RKO (cell line): Measurements from ENCODE around the gene PER1.

Experiments used
- DNase-seq: peaks from one replicate; pipeline ENCODE4 v3.0.0-alpha.2; 2016; ENCODE audit warnings: low spot score

PER1 gene

DNA sequence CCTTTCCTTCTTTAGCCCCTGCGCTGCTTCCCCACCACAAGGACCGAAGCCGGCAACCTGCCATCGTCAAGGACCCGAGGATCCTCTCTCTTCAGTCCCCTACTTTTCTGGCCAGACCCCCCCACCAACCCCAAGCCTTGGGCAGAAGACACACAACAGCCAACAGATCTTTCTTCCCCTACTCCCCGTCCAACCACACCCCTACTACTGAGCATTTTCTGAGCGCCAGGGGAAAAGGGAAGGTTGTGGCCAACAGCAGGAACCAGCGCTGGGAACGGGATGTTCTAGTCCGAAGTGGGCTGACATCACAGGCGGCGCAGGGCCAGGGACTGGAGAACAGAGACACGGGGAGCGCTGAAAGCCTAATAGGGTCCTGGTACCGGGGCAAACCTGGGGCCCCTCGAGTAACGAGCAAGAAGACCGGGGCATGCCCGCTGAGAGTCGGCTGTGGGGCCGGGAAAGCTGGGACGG, 528 bp downstream of the PER1 start:
- DNase-seq = peak; percentile 64

DNA sequence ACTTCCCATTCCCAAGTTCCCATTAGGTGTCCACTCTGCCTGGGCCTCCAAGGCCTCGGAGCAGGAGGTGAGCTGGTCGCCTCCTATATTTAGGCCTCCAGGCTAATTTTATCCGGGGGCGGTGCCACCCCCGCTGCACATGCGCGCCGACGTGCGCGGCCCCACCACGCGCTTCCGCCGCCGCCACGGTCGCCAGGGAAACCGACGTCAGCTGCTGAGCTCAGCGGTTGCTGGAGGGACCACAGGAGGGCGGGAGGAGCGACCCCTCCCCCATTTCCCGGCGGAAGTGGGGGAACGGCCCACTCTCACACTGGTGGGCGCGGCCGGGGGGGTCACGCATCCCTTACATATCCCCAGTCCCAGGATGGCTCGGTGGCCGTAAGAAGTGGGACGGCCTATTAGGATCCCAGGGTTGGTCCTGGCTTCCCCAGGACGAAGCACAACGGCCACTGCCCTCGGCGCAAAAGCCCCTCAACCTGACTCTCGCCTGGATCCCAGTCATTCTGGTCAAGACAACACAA, 1.0 kb downstream of the PER1 start:
- peak; percentile 82 for DNase-seq

DNA sequence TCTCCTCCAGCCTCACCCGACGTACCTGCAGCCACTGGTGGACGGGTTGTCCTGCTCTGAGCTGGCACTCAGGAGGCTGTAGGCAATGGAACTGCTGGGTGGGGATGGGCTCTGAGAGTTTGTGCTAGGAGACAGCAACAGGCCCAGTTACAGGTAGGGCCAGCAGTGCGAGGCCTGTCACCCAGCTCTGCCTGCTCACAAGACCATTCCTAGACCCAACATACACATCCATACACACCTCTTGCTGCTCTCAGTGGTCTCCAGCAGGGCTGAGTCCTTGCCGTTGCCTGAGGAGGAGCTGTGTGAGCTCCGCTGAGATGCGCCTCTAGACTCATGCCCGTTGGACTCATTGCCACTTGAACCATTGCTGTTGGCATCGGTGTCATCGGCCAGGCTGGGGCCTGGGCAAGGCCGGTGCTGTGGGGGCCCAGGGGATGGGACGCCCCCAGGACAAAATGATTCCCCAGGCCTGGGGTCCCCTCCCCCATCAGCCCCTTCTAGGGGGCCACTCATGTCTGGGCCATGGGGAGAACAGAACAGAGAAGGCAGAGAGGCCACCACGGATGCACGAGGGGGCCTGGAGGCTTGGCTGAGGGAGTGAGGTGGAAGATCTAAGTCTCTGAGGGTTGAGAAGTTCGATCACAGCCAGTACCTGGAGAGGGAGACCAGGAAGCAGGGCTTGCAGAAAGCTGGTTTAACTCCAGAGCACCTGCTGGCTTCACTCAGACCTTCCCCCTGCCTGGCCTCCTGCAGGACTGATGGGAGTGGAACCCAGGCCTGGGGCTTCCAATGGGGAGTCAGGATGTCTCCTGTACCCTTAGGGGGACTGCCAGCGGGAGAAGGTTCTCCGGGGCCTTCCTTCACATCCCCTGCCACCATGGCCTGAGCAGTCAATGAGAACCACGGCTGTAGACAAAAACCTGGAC, 1.7 kb downstream of the PER1 start:
- no peak for DNase-seq

DNA sequence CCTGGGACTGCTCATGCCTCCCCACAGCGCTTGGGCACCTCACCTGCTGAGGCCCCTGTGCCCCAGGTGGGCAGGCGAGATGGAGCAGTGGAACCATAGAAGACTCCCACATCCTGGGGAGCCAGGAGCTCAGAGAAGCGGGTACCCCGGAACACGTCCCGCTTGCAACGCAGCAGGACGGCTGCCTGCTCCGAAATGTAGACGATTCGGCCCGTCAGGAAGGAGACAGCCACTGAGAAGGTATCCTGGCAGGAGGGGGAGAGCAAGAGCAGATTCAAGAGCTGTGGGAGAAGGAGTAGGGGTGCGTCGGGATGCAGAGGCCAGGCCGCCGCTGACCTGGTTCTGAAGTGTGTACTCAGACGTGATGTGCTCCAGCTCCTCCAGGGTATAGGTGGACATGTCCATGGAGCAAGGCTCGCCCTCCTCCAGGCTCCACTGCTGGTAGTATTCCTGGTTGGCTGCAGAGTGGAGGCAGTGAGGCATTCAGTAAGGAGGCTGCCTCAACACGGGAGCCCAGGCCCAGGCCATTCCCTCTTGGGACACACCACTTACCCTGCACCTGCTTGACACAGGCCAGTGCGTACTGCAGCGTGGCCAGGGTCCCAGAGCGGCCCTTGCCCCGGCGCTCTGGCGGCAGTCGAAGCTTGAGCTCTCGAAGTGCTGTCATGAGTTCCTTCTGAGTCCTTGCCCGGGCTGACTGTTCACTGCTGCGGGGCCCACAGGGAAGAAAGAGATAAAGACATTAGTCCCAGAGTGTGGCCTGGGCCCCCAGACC, 2.6 kb downstream of the PER1 start:
- no peak for DNase-seq

DNA sequence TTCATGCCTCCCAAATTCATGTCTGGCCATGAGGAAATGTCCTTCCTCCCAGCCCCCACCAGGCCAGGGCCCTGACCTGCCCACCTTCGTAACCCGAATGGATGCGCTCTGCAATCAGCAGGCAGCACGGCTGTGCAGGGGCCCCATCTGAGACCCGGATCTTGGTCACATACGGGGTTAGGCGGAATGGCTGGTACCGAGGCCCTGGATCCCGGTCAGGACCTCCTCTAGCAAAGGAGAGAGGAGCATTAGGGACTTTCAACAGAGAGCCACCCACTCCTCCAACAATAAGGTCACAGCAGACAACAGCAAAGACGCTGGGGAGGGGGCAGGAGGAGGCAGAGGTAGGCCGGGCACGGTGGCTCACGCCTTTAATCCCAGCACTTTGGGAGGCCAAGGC, 3.6 kb downstream of the PER1 start:
- DNase-seq = no peak

DNA sequence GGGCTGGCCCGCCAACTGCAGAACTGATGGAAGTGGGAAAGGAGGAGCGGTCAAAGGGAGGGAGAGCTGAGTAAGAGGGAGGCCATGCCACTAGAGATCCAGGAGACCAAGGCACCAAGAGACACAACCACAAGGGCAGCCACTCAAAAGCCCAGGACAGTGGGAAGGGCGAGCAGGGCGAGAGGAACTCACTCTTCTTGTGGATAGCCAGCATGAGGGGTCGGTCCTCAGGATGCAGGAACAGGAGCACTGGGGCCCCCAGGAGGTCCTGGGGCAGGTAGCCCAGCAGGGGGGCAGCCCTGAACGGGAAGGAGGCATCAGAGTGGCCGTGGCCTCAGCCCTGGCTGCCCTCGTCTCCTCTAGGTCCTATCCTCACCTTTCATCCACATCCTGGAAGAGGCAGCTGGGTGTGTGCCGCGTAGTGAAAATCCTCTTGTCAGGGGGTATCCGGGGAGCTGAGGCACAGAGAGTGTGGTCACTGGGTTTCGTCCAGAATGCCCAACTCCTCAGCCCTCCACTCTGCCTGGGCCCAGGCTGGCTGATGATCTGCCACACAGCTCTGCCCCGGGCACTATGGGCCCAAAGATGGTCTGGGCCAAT, 4.3 kb downstream of the PER1 start:
- DNase-seq = no peak

DNA sequence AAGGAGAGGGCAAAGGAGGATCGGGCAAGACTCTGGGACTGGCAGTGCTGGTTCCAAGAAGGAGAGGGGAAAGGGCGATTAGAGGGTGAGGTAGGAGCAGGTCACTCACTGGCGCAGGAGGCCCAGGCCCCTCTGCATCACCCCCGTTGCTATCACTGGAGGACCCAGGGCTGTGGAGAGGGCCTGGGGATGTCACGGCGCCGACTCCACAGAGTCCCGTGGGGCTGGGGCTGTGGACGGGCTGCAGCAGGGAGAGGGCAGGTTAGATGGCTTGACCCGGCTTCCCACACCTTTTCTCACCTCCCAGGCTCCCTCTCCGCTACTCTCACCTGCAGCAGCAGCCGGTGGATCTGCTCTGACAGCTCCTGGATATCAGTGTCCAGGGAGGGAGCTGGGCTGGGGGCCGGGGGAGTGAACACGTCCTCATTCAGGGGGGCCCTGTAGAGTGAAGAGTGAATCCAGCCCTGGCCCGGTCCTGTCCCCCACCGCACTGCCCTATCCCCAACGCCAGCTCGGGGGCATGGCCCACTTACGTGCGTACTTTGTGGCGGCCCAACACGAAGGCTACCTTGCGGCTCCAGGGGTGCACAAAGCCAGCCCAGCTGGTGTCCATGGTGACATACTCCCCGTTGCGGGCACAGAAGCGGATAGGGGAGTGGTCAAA, 4.9 kb downstream of the PER1 start:
- no peak for DNase-seq

DNA sequence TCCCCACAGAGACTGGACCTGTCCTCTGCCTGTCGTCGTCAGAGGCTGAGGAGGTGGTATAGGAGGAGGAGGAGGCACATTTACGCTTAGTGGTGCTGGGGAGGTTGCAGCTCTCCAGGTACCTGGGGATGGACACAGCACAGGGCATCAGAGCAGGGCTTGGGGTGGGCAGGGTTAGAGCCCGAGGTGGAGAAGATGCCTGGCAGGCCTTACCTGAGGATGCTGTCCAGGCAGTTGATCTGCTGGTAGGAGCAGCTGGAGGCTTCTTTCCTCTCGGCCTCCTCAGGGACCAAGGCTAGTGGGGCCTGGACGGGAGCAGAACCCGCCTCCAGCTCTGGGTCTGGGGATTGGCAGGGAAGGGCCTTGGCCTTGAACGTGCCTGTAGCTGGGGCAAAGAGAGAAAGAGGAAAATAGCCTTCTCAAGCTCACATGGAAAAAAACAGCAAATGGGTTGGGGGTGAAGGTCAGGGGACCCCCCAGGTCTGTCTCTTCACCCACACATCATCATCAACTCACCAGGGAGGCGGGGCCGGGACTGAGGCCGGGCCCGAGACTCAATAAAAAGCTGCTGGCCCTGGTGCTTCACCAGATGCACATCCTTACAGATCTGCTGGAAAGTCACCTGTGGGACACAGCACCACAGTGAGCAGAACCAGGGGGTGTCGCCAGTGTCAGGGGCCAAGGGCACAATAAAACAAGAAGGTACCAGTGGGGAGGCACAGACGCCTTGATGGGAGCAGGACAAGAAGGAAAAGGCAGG, 5.6 kb downstream of the PER1 start:
- DNase-seq = no peak

DNA sequence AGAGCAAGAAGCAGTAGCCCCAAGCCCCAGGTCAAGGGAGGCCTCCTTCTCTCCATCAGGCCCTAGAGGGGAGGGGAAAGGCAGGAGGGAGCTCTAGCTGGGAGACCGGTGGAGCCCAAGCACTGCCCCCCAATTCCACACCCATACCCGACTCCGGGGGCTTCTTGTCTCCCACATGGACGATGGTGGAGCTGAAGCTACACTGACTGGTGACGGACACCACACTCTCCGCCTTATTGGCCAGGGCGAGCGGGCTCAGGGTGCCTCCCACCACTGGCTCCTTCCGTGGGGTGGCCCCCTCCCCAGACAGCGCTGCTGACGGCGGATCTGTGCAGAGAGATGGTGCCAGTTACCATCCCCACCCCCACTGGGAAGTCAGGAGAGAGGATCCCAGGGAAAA, 6.4 kb downstream of the PER1 start:
- DNase-seq = no peak

DNA sequence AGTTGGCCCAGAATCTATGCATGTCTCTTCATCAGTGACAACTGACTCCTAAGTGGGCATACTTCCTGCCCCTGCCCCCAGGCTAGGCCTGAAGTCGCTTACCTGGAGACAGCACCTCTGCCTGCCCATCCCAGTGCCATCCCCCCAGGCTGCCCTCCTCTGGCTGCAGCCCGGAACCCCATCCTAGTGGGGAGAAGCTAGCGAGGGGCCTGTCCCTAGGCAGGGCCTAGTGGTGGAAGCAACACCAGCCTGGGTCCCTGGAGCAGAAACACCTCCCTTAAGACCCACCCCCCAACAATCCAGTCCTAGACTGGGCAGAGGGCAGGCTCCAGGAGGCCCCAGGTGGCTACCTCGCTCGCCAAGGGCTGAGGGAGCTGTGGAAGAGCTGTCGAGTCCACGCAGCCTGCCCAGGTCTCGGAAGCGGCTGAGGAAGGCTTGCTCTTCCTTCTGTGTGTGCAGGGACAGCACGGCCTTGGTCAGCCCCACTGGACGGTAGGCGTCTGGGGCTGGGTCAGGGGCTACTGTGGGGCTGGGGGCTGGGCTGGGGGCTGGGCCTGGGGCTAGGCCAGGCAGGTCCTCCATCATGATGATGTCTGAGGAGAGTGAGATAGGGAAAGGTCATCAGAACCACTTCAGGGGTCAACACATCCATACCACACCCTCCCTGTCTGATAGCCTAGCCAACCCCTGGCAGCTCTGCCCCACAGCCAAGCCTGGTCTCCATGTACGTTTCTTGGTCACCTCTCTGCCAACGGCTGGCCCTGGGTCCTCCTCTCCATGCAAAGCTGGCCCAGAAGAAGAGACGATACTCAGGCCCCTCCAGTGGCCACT, 7.6 kb downstream of the PER1 start:
- no peak for DNase-seq

DNA sequence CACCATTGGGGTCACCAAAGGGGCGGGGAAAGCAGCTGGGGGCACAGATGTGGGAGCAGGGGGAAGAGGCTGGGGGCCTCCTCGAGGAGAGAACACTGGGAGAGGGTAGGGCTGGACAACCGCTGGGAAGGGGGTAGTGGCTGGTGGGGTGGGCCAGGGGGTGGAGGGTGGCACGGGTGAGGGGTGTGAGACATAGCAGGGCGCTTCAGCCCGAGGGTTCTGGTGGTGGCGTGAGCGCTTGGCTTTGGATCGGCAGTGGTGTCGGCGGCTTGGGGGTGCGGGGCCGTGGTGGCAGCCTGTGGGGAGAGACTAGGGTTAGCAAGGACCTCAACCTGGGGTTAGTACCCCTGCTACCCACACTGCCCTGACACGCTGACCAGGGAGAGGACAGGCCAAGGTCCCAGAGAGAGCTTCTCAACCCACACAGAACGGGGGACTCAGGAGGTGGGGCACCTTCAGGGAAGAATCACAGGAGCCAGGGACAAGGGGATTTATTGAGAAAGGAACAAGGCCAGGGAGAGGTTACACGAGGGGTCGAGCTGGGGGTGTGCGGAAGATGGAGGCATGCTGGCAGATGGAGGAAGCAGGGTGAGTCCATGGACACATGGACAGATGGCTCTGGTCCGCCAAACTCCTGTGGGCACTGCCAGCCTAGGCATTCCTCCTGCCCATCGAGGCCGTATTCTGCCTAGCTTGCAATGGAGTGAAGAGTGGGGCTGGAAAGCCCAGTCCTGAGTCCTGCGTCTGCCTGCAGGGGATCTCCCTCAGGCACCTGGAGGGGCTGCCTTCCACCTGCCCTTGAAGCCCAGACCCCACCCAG, 8.4 kb downstream of the PER1 start:
- DNase-seq = no peak

DNA sequence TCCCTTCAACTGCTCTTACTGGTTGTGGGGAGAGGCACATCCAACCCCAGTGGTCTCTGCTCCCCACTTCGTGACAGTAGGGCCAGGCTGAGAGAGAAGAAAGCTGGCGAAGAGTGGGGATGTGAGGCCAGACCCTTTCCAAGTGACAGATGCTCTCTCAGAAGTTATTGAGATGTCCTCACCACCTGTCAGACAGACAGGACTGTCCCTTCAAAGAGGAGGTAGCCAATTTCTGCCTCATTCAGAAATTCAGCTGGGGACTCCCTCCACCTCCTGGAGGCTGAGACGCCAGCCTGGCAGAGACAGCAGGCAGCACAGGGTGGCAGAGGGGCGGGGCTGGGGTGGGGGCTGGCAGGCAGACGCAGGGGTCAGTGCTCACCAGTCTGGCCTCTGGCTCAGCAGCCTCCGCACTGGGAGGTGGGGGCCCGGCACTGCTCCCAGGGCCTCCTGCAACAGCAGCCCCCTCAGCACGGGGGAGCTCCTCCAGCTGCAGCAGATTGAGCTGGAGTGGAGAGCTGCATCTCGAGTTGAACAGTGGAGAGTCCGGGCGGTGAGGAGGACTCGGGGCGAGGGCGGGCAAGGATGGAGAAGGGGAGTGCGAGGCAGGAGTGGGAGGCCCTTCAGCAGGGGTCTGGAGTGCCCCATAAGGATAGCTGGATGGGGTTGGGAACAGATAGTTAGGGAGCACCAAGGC, 9.2 kb downstream of the PER1 start:
- DNase-seq = no peak

DNA sequence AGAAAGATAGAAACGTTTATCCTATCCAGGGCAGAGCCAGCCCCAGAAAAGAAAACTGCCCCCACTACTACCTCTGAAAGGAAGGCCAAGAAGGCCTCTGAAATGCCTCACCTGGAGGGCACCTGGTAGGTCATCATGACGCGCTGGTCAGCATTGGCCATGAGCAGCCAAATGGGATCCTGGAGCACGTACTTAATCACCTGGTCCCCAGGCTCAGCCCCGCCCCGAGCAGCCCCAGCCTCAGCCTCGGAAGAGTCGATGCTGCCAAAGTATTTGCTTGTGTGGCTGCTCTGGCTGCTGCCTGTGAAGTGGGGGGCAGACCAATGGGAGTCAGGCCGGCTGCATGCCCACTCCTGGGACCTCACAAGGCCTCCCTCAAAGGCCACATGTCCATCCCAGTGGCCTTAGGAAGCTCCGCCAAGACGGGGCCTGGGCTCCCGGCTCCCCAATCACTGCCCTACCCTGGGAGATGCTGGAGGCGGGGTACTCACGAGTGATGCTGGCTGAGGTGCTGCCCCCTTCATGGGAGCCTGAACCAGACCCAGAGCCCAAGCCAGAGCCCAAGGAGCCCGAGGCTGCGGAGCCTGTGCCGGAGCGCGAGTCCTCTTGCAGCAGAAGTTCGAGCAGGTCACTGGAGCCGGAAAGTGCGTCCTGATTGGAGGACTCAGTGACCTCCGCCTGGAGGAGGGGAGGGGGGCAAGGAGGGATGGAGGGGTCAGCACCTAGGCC, 9.9 kb downstream of the PER1 start:
- no peak for DNase-seq

DNA sequence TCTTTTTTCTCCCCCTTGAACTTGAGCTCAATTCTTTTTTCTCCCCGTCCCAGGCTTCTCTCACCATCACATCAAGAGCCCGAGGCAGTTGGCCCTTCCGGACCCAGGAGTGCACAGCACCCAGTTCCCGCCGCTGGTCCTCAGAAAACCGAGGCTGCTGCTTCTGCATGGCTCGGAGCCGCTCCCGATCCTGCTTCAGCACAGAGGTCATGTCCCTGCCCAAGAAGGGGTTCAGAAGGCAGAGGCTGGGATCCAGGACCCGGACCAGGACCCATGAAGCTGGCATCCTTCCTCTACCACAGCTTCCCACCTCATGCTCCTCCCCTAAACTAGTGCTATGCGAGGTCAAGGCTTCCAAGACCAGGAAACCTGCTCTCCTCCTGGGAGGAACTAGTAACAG, 10.5 kb downstream of the PER1 start:
- DNase-seq = no peak

DNA sequence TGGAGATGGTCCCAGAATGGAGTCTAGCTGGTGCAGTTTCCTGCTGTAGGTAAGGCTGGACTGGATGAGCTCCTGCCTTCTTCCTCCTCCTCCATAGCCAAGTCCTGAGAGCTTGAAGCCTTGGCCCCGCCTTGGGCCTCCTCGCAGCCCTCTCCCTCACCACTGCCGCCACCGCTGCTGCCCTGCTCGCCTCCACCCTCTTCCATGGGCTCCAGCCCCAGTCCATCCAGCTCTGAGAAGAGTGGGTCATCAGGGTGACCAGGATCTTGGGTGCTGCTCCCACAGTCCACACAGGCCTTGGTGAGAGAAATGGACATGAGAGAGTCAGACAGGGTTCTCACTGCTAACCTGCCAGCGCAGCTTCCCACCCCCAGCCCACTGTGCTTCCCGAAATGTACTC, 11.2 kb downstream of the PER1 start:
- no peak for DNase-seq

DNA sequence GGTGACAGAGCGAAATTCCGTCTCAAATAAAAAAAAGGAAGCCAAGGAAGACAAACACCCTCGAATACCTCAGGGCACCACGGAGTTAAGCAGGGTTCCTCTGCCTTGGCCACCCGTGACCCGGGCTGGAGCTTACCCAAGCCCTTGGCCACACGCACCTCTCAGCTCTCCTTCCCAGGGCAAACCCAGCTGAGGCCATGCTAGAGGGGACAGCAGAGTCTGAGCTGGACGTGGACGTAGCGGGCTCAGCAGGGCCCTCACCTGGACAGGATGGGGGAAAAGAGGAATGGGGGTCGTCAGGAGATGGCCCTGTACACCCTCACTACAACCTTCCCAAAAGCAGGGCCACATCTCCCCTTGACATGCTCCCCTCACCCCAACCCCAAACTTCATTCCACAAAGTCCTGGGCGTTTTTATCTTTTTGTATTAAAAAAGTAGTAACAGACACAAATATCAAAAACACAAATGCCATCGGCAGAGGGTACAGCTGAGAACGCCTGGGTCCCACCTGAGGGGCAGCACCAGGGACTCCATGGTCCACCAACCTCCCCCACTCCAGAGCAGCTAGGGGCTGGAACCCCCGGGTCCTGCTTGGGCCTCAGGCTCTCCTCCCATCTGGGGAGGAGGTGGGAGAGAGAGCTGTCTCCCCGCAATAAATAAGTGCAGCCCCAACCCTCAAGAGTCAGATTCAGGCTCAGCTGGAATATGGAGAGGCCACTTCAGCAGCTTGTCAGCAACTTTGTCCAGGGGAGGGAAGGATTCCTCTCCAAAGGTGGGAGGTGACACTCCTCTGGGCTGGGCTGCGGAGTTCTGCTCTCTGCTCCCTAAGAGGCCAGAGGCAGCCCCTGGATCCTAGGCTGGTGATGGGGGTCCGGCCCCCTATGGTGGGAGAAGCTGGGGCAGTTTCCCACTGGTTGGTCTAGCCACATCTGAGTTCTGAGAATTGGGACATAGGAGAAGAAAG, 11.9 kb downstream of the PER1 start:
- no peak for DNase-seq
